Activated T-helper 1 cell treated with anti-CD3 and anti-CD28 coated beads, Interleukin-12 subunit alpha, Interleukin-12 subunit beta, Interleukin-2, Interleukin-4 antibody, amounts not matched to agents 30 ng/mL and 10 ng/mL and 1 ng/mL, durations not matched to agents 14 hours and 24 hours and 36 hours (primary cell): ENCODE data around the gene RIC8A. TPM values are rescaled to one million over a fixed set of nuclear protein-coding genes. Genes with fewer than 3 reads are reported as not detected.

Experiments
- DNase-seq: peaks from one replicate; pipeline ENCODE4 v3.0.0; 2021; ENCODE audit warnings: low spot score
- H3K27ac Mint-ChIP-seq: one replicate; pipeline ENCODE4 v1.8.0; 2021; ENCODE audit warnings: mild to moderate bottlenecking, mixed read lengths
- H3K27me3 Mint-ChIP-seq: one replicate; pipeline ENCODE4 v1.8.0; 2022; ENCODE audit warnings: mild to moderate bottlenecking, moderate library complexity, mixed read lengths; ENCODE audit not compliant: insufficient read depth
- H3K36me3 Mint-ChIP-seq: one replicate; pipeline ENCODE4 v1.8.0; 2021; ENCODE audit warnings: low read depth, mixed read lengths
- H3K4me1 Mint-ChIP-seq: one replicate; pipeline ENCODE4 v1.8.0; 2021; ENCODE audit warnings: low read depth, mixed read lengths
- H3K4me3 Mint-ChIP-seq: one replicate; pipeline ENCODE4 v1.8.0; 2021; ENCODE audit warnings: mild to moderate bottlenecking, moderate library complexity, mixed read lengths
- H3K9me3 Mint-ChIP-seq: one replicate; pipeline ENCODE4 v1.8.0; 2021; ENCODE audit warnings: mixed read lengths
- intact Hi-C: fragments of 100-400 bp; cut with micrococcal nuclease; formaldehyde crosslinking; loops from one replicate; pipeline ENCODE4 v1.15.1; 2024
- total RNA-seq: library from RNA; stranded (reverse); gene quantifications from 2 replicates; pipeline ENCODE4 v1.2.3, GENCODE V29; 2022

The RIC8A gene
- total RNA-seq, 1 donor from 2014 or later: 132 TPM

GRCh38 chr11:199004-199581, 8.4 kb upstream of the RIC8A start:
- no peak for DNase-seq
- intact Hi-C loops: no loop called here

GRCh38 chr11:199782-200181, 7.7 kb upstream of the RIC8A start:
- H3K36me3 Mint-ChIP-seq: peaks cover 18% of the 10 kb centered on the region
- peaks cover 33% of the 10 kb centered on the region for H3K4me1 Mint-ChIP-seq
- intact Hi-C loops: no loop called here
- H3K27me3 Mint-ChIP-seq: no peaks in the 10 kb centered on the region
- no peak overlapping the region for H3K27ac Mint-ChIP-seq
- no peak overlapping the region for H3K4me3 Mint-ChIP-seq
- H3K9me3 Mint-ChIP-seq: no peaks in the 10 kb centered on the region
- DNase-seq: no peak

More at GRCh38 chr11:199004-199581, 8.4 kb upstream of the RIC8A start:
- no peaks in the 10 kb centered on the region for H3K9me3 Mint-ChIP-seq
- peaks cover 28% of the 10 kb centered on the region for H3K4me1 Mint-ChIP-seq
- peaks cover 18% of the 10 kb centered on the region for H3K36me3 Mint-ChIP-seq
- no peak overlapping the region for H3K27ac Mint-ChIP-seq
- no peaks in the 10 kb centered on the region for H3K27me3 Mint-ChIP-seq
- H3K4me3 Mint-ChIP-seq: no peak overlapping the region

- DNase-seq: no peak
- no peaks in the 10 kb centered on the region for H3K27me3 Mint-ChIP-seq
- H3K27ac Mint-ChIP-seq: no peak overlapping the region
- peaks cover 35% of the 10 kb centered on the region for H3K4me1 Mint-ChIP-seq
- H3K36me3 Mint-ChIP-seq: peaks cover 18% of the 10 kb centered on the region
- no peak overlapping the region for H3K4me3 Mint-ChIP-seq
- intact Hi-C loops: no loop called here
- no peaks in the 10 kb centered on the region for H3K9me3 Mint-ChIP-seq
Measured at GRCh38 chr11:200224-201003, 7.1 kb upstream of the RIC8A start.

- H3K27ac Mint-ChIP-seq: peak overlapping the region; percentile 81
- peak overlapping the region; percentile 36 for H3K4me3 Mint-ChIP-seq
- peaks cover 21% of the 10 kb centered on the region for H3K36me3 Mint-ChIP-seq
- DNase-seq: no peak
- no peaks in the 10 kb centered on the region for H3K27me3 Mint-ChIP-seq
- H3K4me1 Mint-ChIP-seq: peaks cover 49% of the 10 kb centered on the region
- intact Hi-C loops: no loop called here
- no peaks in the 10 kb centered on the region for H3K9me3 Mint-ChIP-seq
Measured at GRCh38 chr11:201966-202365, 5.5 kb upstream of the RIC8A start.

- intact Hi-C loops: no loop called here
- H3K4me3 Mint-ChIP-seq: peak overlapping the region; percentile 36
- no peaks in the 10 kb centered on the region for H3K27me3 Mint-ChIP-seq
- peak overlapping the region; percentile 81 for H3K27ac Mint-ChIP-seq
- peaks cover 49% of the 10 kb centered on the region for H3K4me1 Mint-ChIP-seq
- H3K9me3 Mint-ChIP-seq: no peaks in the 10 kb centered on the region
- DNase-seq: no peak
- peaks cover 23% of the 10 kb centered on the region for H3K36me3 Mint-ChIP-seq
Measured at GRCh38 chr11:202490-202889, 5.0 kb upstream of the RIC8A start.

- peak overlapping the region; percentile 9 for H3K27ac Mint-ChIP-seq
- intact Hi-C loops: no loop called here
- no peak for DNase-seq
- peak overlapping the region; percentile 53 for H3K4me3 Mint-ChIP-seq
- no peaks in the 10 kb centered on the region for H3K27me3 Mint-ChIP-seq
- H3K36me3 Mint-ChIP-seq: peaks cover 23% of the 10 kb centered on the region
- peaks cover 49% of the 10 kb centered on the region for H3K4me1 Mint-ChIP-seq
- H3K9me3 Mint-ChIP-seq: no peaks in the 10 kb centered on the region
Measured at GRCh38 chr11:203056-203944, 4.2 kb upstream of the RIC8A start.

- H3K4me3 Mint-ChIP-seq: peak overlapping the region; percentile 53
- peaks cover 49% of the 10 kb centered on the region for H3K4me1 Mint-ChIP-seq
- no peaks in the 10 kb centered on the region for H3K9me3 Mint-ChIP-seq
- peaks cover 23% of the 10 kb centered on the region for H3K36me3 Mint-ChIP-seq
- H3K27ac Mint-ChIP-seq: peak overlapping the region; percentile 16
- DNase-seq: no peak
- intact Hi-C loops: no loop called here
- no peaks in the 10 kb centered on the region for H3K27me3 Mint-ChIP-seq
Measured at GRCh38 chr11:203945-204586, 3.4 kb upstream of the RIC8A start.

GRCh38 chr11:204587-205109, 2.9 kb upstream of the RIC8A start:
- peaks cover 52% of the 10 kb centered on the region for H3K4me1 Mint-ChIP-seq
- no peak for DNase-seq
- no peak overlapping the region for H3K4me3 Mint-ChIP-seq
- peaks cover 24% of the 10 kb centered on the region for H3K36me3 Mint-ChIP-seq
- H3K27ac Mint-ChIP-seq: no peak overlapping the region
- no peaks in the 10 kb centered on the region for H3K27me3 Mint-ChIP-seq
- no peaks in the 10 kb centered on the region for H3K9me3 Mint-ChIP-seq
- intact Hi-C loops: loop anchor here (5.0 kb wide), 2 partner anchors 373 to 603 kb away; partner anchors contain the start of genes PHRF1, PIDD1 and RPLP2

- Mint-ChIP-seq H3K9me3 (no peaks in the 10 kb centered on the region), H3K27ac (no peak overlapping the region), H3K4me3 (peak overlapping the region; percentile 89), H3K4me1 (peaks cover 60% of the 10 kb centered on the region), H3K36me3 (peaks cover 31% of the 10 kb centered on the region), H3K27me3 (no peaks in the 10 kb centered on the region)
- intact Hi-C loops: loop anchor here (2.0 to 5.0 kb wide), 3 partner anchors 201 to 602 kb away; partner anchors contain the start of genes PHRF1, PIDD1 and RPLP2
- no peak for DNase-seq
Measured at GRCh38 chr11:205221-206001, 2.1 kb upstream of the RIC8A start.

GRCh38 chr11:206002-206384, 1.5 kb upstream of the RIC8A start:
- H3K4me1 Mint-ChIP-seq: peaks cover 60% of the 10 kb centered on the region
- no peaks in the 10 kb centered on the region for H3K27me3 Mint-ChIP-seq
- peak overlapping the region; percentile 98 for H3K27ac Mint-ChIP-seq
- peaks cover 30% of the 10 kb centered on the region for H3K36me3 Mint-ChIP-seq
- H3K4me3 Mint-ChIP-seq: peak overlapping the region; percentile 89
- H3K9me3 Mint-ChIP-seq: no peaks in the 10 kb centered on the region
- intact Hi-C loops: loop anchor here (2.0 to 5.0 kb wide), 3 partner anchors 201 to 601 kb away; partner anchors contain the start of genes PHRF1, PIDD1 and RPLP2
- no peak for DNase-seq

GRCh38 chr11:206526-207207, 841 bp upstream of the RIC8A start:
- DNase-seq: no peak
- intact Hi-C loops: loop anchor here (1.0 to 5.0 kb wide), 7 partner anchors 30 to 601 kb away; partner anchors contain the start of genes PHRF1, PIDD1, PSMD13 and RNH1
- peak overlapping the region; percentile 89 for H3K4me3 Mint-ChIP-seq
- peaks cover 61% of the 10 kb centered on the region for H3K4me1 Mint-ChIP-seq
- no peaks in the 10 kb centered on the region for H3K9me3 Mint-ChIP-seq
- peaks cover 33% of the 10 kb centered on the region for H3K36me3 Mint-ChIP-seq
- H3K27me3 Mint-ChIP-seq: no peaks in the 10 kb centered on the region
- H3K27ac Mint-ChIP-seq: peak overlapping the region; percentile 98
